Smooth muscle cell (in vitro differentiated cells): ENCODE results near the gene VIL1. TPM values are rescaled to one million over a fixed set of nuclear protein-coding genes. Genes with fewer than 3 reads are reported as not detected.

Source experiments
- DNase-seq: peaks from one replicate; lab custom pipeline; 2025; ENCODE audit not compliant: unreplicated experiment; lab: John Stamatoyannopoulos, UW
- H2AFZ ChIP-seq: fragments of 200-600 bp; sonication (generic); 2 replicates; pipeline ENCODE4 v1.6.0; 2016; ENCODE audit warnings: antibody characterized with exemption, low read depth, mild to moderate bottlenecking
- H3F3A ChIP-seq: fragments of 200-600 bp; sonication (generic); 2 replicates; pipeline ENCODE4 v1.6.0; 2017; ENCODE audit warnings: antibody characterized with exemption, low read depth
- H3K27ac ChIP-seq: fragments of 200-600 bp; sonication (generic); 2 replicates; pipeline ENCODE4 v1.5.1; 2016; ENCODE audit warnings: low read depth, mild to moderate bottlenecking
- H3K27me3 ChIP-seq: fragments of 200-600 bp; sonication (generic); 2 replicates; pipeline ENCODE4 v1.6.1; 2016; ENCODE audit warnings: low read depth, mild to moderate bottlenecking
- H3K36me3 ChIP-seq: fragments of 200-600 bp; sonication (generic); 2 replicates; pipeline ENCODE4 v1.5.1; 2016; ENCODE audit warnings: low read depth
- H3K4me1 ChIP-seq: fragments of 200-600 bp; sonication (generic); 2 replicates; pipeline ENCODE4 v1.5.1; 2016; ENCODE audit warnings: low read depth
- H3K4me2 ChIP-seq: fragments of 200-600 bp; sonication (generic); 2 replicates; pipeline ENCODE4 v1.6.0; 2016; ENCODE audit warnings: mild to moderate bottlenecking
- H3K4me3 ChIP-seq: fragments of 200-600 bp; sonication (generic); 2 replicates; pipeline ENCODE4 v1.5.1; 2016; ENCODE audit warnings: mild to moderate bottlenecking
- H3K79me2 ChIP-seq: fragments of 200-600 bp; sonication (generic); 2 replicates; pipeline ENCODE4 v1.6.0; 2016; ENCODE audit warnings: low read depth, mild to moderate bottlenecking
- H3K9ac ChIP-seq: fragments of 200-600 bp; sonication (generic); 2 replicates; pipeline ENCODE4 v1.6.0; 2016; ENCODE audit warnings: low read depth
- H3K9me3 ChIP-seq: fragments of 200-600 bp; sonication (generic); replicated peaks from 2 replicates; pipeline ENCODE4 v1.5.1; 2016; ENCODE audit warnings: low read depth
- H4K20me1 ChIP-seq: fragments of 200-600 bp; sonication (generic); 2 replicates; pipeline ENCODE4 v1.6.0; 2016; ENCODE audit warnings: low read depth
- WGBS: methylation state at CpG from one replicate; pipeline ENCODE4 v1.1.7; 2016; ENCODE audit warnings: low lambda C conversion rate; 5-methylcytosine and 5-hydroxymethylcytosine counted together
- polyA plus RNA-seq: library from polyadenylated mRNA; unstranded; fragments of >200 nt; fragmentation: Nextera tagmentation; extraction: Ambion mirVana; gene quantifications from 2 replicates; pipeline ENCODE4 v1.2.1, GENCODE V29; 2016
- total RNA-seq: library from RNA; depleted of rRNA; stranded (reverse); fragments of >200 nt; gene quantifications from 2 replicates; pipeline ENCODE4 v1.2.3, GENCODE V29; 2014
- TF ChIP-seq, protein P1 (sequence below): fragments of 200-600 bp; sonication (generic); IDR thresholded peaks from 2 replicates; pipeline ENCODE4 v1.5.1; 2017; ENCODE audit warnings: borderline replicate concordance, mild to moderate bottlenecking, antibody characterized with exemption; ENCODE audit not compliant: insufficient read depth, poor library complexity, severe bottlenecking

The VIL1 gene
- total and polyA plus RNA-seq, 2 experiments from 2014 or later = 0.15 TPM; not detected in 1

DNA sequence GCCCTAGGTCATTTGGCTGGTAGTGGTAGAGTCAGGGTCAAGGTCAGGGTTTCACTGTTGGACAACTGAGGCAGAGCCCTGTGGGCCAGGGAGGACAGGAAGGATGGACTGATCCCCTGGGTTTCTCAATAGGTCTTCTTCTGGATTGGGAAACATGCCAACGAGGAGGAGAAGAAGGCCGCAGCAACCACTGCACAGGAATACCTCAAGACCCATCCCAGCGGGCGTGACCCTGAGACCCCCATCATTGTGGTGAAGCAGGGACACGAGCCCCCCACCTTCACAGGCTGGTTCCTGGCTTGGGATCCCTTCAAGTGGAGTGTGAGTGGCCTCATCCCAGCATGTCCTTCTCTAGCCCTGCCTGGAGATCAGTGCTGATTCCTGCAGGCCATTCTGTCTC lies 18.1 kb downstream of the VIL1 start:
- no peaks in the 10 kb centered on the region for H3K27me3 ChIP-seq
- H3K4me2 ChIP-seq = no peak overlapping the region
- no peak overlapping the region for H3K4me3 ChIP-seq
- no peaks in the 10 kb centered on the region for H4K20me1 ChIP-seq
- H3K4me1 ChIP-seq = no peaks in the 10 kb centered on the region
- DNase-seq = no peak
- no peaks in the 10 kb centered on the region for H3K9me3 ChIP-seq
- H3K27ac ChIP-seq = no peak overlapping the region
- H3K9ac ChIP-seq = no peak overlapping the region
- H3K36me3 ChIP-seq = no peaks in the 10 kb centered on the region
- H3K79me2 ChIP-seq = no peaks in the 10 kb centered on the region
- no peaks in the 10 kb centered on the region for H3F3A ChIP-seq
- TF ChIP-seq, protein P1, sequence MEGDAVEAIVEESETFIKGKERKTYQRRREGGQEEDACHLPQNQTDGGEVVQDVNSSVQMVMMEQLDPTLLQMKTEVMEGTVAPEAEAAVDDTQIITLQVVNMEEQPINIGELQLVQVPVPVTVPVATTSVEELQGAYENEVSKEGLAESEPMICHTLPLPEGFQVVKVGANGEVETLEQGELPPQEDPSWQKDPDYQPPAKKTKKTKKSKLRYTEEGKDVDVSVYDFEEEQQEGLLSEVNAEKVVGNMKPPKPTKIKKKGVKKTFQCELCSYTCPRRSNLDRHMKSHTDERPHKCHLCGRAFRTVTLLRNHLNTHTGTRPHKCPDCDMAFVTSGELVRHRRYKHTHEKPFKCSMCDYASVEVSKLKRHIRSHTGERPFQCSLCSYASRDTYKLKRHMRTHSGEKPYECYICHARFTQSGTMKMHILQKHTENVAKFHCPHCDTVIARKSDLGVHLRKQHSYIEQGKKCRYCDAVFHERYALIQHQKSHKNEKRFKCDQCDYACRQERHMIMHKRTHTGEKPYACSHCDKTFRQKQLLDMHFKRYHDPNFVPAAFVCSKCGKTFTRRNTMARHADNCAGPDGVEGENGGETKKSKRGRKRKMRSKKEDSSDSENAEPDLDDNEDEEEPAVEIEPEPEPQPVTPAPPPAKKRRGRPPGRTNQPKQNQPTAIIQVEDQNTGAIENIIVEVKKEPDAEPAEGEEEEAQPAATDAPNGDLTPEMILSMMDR = no peak
- 96% methylated on average over 5 of the region's 5 CpGs for whole genome bisulfite sequencing
- no peak overlapping the region for H2AFZ ChIP-seq

DNA sequence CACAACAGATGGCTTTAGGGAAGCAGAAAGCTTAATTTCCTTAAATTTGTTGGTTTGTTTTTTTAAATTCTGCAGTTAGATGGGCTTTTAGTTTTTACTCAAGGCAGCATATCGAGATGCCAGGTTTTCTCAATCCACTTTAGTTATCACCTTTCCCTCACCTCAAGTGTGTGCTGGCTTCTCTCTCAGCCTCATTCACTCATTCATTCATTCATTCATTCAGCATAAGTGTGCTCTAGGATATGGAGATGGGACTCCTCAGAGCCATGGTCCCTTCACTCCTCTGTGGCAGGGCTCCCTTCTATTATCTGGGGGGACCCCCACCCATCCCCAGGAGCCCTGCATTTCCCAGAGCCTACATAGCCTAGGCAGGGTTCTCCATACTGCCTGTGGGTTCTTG lies 19.0 kb downstream of the VIL1 start:
- H3K27ac ChIP-seq = no peak overlapping the region
- TF ChIP-seq, protein P1 = no peak
- H3F3A ChIP-seq = no peaks in the 10 kb centered on the region
- no peak for DNase-seq
- WGBS = 100% methylated on average over 1 of the region's 1 CpG
- no peak overlapping the region for H3K9ac ChIP-seq
- no peaks in the 10 kb centered on the region for H3K9me3 ChIP-seq
- no peaks in the 10 kb centered on the region for H4K20me1 ChIP-seq
- H3K27me3 ChIP-seq = no peaks in the 10 kb centered on the region
- H3K79me2 ChIP-seq = no peaks in the 10 kb centered on the region
- no peaks in the 10 kb centered on the region for H3K4me1 ChIP-seq
- H2AFZ ChIP-seq = no peak overlapping the region
- H3K4me2 ChIP-seq = no peak overlapping the region
- H3K4me3 ChIP-seq = no peak overlapping the region
- H3K36me3 ChIP-seq = no peaks in the 10 kb centered on the region

DNA sequence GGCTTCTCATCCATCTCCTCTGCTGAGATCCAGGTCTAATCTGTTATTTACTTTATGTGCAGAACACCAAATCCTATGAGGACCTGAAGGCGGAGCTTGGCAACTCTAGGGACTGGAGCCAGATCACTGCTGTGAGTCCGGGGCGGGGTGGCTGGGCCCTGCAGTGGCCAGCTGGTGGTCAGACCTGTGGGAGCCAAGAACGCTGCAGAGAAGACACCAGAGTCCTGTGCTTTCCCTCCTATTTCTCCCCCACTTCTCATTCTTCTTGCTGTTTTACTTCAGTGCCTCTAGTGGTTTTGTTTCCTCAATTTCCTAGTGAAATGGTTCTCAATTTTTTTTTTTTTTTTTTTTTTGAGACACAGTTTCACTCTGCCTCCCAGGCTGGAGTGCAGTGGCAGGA lies 19.7 kb downstream of the VIL1 start:
- Histone ChIP-seq H2AFZ (no peak overlapping the region), H3K36me3 (no peaks in the 10 kb centered on the region), H3K4me2 (no peak overlapping the region), H3K9me3 (no peaks in the 10 kb centered on the region), H3K4me1 (no peaks in the 10 kb centered on the region), H3F3A (no peaks in the 10 kb centered on the region), H3K4me3 (no peak overlapping the region), H3K27ac (no peak overlapping the region), H3K27me3 (no peaks in the 10 kb centered on the region), H3K9ac (no peak overlapping the region), H4K20me1 (no peaks in the 10 kb centered on the region), H3K79me2 (no peaks in the 10 kb centered on the region)
- no peak for DNase-seq
- 78% methylated on average over 4 of the region's 4 CpGs for WGBS
- TF ChIP-seq, protein P1 = no peak

GRCh38 chr2:218444692-218445357 lies 25.9 kb downstream of the VIL1 start:
- WGBS = 91% methylated on average over 7 of the region's 7 CpGs

More at GRCh38 chr2:218444692-218445357, 25.9 kb downstream of the VIL1 start:
- H2AFZ ChIP-seq = no peak overlapping the region
- H4K20me1 ChIP-seq = no peaks in the 10 kb centered on the region
- H3K9me3 ChIP-seq = no peaks in the 10 kb centered on the region
- no peaks in the 10 kb centered on the region for H3K27me3 ChIP-seq
- DNase-seq = no peak
- H3K4me3 ChIP-seq = no peak overlapping the region
- H3K4me2 ChIP-seq = no peak overlapping the region
- TF ChIP-seq, protein P1 = no peak
- H3F3A ChIP-seq = no peaks in the 10 kb centered on the region
- no peak overlapping the region for H3K9ac ChIP-seq
- H3K36me3 ChIP-seq = no peaks in the 10 kb centered on the region
- no peaks in the 10 kb centered on the region for H3K79me2 ChIP-seq
- no peak overlapping the region for H3K27ac ChIP-seq
- H3K4me1 ChIP-seq = no peaks in the 10 kb centered on the region
